Stimulated activated CD4-positive, alpha-beta T cell treated with anti-CD3 and anti-CD28 coated beads, Interleukin-1b, Interleukin-23, amount 100 ng/mL, for 48 hours (primary cell): Measurements from ENCODE around the gene STIM2.
A peak's percentile ranks its signal among the peaks of the same experiment; 100 is the strongest.
"Not testable (repeated sequence)": the region's sequence is repeated elsewhere in the genome, so short reads cannot be mapped to it uniquely, and the experiment has no call there.

Source experiments
- DNase-seq: peaks from one replicate; pipeline ENCODE4 v3.0.0-alpha.2; 2020

STIM2 gene

DNA sequence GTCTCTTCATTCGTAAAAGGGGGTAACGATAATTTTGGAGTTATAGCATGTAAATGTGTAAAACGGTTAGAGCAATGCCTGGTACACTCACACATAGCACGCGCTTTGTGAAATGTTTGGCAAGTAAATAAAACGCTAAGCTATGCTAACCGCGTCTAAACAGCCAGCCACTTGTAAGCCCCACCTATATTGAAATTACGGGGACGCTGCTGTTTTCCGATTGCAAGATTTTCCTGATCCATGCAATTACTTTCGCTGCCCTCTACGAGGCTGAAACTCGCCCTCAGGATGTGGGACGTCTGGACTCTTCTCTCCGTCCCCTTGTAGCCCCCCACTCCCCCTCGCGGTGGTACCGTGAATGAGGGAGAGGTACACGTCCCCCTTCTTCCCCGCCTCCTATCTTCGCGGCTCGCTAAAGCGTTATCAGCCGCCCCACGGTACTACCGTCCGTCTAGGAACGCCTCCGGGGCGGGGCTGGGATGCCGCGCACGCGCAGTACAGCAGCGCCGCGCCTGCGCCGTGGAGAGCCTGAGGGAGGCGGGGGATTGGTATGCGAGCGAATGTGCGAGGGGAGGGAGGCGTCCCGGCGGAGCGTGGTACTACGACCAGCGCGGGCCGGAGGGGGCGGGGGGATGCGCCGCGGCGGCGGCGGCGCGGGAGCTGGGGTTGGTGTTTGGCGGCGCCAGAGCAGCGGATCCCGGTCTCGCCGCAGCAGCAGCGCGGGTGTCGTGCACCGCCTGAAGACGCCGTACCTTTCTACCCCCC is at the start of gene STIM2:
TSS of gene STIM2 (plus strand) at position 685 of the 765 bp plus-strand sequence.
- peak; percentile 98 for DNase-seq

DNA sequence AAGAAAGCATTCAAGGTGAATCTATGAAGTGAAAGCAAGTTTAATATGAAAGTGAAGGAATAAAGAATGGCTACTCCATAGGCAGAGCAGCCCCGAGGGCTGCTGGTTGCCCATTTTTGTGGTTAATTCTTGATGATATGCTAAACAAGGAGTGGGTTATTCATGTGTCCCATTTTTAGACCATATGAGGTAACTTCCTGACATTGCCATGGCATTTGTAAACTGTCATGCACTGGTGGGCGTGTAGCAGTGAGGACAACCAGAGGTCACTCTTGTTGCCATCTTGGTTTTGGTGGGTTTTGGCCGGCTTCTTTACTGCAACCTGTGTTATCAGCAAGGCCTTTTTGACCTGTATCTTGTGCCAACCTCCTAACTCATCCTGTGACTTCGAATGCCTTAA is 49.1 kb upstream of the STIM2 start:
- DNase-seq, result not testable (repeated sequence)

- DNase-seq, result no peak
These were observed 48.5 kb upstream of the STIM2 start for GRCh38 chr4:26812049-26812714.

- DNase-seq, result no peak
These were observed 46.9 kb upstream of the STIM2 start for GRCh38 chr4:26813698-26814097.

- DNase-seq, result no peak
These were observed 45.4 kb upstream of the STIM2 start for GRCh38 chr4:26815199-26815598.

GRCh38 chr4:26815706-26816105 is 44.9 kb upstream of the STIM2 start:
- no peak for DNase-seq

DNA sequence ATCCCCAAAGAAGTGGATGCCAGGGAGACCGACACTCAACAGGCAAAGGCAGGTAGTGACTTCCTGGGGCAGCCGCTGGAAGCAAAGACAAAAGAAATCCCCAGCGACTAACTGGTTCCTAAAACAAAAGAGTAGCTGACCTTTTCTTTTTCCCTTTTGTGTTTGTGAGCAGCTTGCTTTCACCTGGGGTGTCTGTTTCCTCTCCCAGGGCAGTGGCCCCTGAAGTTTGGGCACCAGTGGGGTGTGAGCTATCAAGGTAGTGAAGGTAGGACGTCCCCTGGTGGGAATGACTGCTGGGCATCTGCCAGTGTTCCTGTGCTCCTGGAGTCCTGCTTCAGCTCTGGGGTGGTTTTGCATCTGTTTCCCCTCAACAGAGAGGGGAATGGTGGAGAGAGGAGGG is 41.6 kb upstream of the STIM2 start:
- DNase-seq, result no peak

- no peak for DNase-seq
These were observed 41.1 kb upstream of the STIM2 start for GRCh38 chr4:26819478-26820095.

- DNase-seq, result no peak
These were observed 40.3 kb upstream of the STIM2 start for GRCh38 chr4:26820346-26820745.

- DNase-seq, result no peak
These were observed 39.6 kb upstream of the STIM2 start for GRCh38 chr4:26821031-26821430.

DNA sequence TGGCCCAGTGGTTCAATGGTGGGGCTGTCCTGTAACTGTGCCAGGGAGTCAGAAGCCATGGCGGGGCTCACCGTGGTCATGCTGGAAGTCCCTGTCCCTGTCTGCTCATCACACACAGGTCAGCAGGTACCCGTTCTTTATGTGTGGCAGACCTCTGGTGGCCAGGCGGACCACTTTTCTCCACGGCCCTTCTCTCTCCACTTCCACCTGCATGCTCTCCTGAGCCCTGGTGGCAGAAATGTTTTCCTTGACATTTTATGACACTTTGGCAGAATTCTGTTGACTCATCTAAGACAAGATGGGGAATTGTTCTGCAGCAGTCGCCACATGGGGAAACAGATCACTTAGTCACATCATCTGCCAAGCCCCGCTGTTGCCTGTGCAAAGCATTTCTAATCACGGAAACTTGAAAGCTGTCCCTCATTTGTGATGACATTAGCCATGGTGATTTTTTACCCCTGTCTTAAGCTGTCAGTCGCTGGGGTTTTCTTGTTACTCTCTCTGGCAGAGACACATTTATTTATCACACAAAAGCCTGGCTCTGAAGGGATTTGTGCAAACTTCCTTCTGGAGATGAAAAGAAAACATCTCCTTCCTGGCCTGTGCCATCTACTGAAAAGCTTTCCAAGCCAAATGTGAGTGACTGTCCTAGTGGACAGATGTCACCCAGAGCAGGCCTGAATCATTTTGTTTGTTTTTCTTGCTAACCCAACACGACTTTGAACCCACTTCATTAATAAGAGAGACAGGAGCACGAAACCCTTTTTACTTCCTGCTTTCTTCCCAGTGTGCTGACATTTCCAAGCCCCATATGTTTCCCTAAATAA is 38.8 kb upstream of the STIM2 start:
- no peak for DNase-seq

DNA sequence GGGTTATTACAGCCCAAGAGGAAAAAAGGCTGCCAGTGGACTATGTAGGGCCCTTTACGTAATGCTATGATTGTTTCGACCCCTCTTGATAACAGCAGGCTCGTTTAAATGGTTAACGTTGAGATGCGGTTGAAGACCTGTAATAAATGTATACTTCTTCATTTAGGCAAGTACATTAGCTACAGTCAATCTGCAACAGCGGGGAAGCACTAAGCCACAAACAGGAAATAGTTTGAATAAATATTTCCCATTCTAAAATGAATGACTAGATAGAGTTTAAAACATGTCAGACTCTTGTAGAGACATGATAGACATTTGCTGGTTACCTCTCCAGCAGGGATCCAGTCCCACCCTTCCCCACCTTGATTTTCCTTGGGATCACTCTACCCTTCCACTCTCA is 38.1 kb upstream of the STIM2 start:
- DNase-seq, result no peak

- not testable (repeated sequence) for DNase-seq
These were observed 37.7 kb upstream of the STIM2 start for GRCh38 chr4:26822974-26823373.

DNA sequence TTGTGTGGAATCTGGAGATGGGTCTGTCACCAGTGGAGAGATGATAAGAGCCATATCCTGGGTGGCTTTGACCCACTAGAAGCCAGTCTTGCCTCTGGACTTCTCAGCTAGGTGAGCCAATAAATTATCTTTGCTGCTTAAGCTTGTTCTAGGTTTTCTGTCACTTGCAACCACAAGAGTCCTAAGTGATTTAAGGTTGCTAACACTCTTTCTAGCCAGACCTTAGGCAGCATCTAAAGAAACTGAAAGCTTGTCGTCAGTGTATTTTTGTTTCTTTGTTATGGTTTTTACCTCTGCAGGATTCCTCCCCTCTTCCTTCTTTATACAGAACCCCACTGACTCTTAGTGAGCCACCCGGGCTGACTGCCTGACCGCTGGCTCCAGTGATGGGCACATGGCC is 37.1 kb upstream of the STIM2 start:
- no peak for DNase-seq

DNA sequence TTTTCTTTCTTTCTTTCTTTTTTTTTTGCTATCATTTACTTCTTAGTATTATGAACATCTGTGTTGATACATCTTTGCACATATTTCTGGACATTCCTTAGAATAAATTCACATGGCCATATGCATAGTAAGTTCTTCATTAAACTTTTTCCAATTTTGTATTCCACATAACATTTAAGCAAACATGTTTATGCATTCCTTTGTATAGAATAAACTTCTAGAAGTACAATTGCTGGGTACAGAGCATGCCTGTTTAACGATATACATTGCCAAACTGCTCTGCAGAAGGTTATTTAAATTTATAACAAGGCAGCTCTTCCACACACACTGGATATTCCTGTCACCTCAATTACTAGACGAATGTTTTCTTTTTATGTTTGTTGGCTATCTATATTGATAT is 36.0 kb upstream of the STIM2 start:
- no peak for DNase-seq

GRCh38 chr4:26826721-26827120 is 33.9 kb upstream of the STIM2 start:
- no peak for DNase-seq

GRCh38 chr4:26827336-26827735 is 33.3 kb upstream of the STIM2 start:
- not testable (repeated sequence) for DNase-seq

- DNase-seq, result no peak
These were observed 32.8 kb upstream of the STIM2 start for GRCh38 chr4:26827798-26828197.

DNA sequence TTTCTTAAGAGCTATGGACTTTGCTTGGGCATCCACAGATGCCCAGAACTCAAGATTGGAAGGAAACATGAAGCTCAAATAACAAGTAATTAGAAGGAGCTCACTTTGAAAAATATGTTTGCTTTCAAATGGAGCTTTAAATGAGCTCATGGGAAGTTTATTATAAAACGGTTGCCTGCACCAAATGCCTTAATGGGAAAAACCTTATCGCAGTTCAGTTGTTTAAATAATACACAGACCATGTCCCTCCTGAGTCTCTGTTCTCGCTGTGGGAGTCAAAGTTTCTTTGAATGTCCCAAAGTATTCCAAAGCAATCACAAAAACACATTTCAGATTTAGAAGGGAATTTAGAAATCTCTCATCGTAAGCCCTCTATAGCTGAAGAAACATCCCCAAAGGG is 31.6 kb upstream of the STIM2 start:
- no peak for DNase-seq

GRCh38 chr4:26830033-26830432 is 30.6 kb upstream of the STIM2 start:
- DNase-seq, result no peak

- no peak for DNase-seq
These were observed 29.9 kb upstream of the STIM2 start for GRCh38 chr4:26830701-26831100.

DNA sequence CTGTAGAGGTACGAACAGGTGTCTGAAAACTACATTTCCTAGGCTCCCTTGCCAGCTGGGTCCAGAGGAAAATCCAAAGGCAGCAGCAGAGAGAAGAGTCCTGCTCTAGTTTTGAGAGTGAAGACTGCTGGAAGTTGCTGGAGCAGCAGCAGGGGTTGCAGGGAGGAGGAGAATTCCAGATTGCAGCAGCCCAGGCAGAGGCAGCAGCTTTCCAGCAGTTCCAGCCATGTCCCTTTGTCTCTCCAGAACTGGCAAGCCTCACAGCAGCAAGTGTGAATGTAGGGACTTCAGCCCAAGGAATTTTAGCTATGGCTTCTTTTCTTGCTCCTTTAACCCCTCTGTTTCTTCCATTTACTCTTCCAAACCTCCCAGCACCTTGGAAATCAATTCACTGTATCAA is 24.1 kb upstream of the STIM2 start:
- no peak for DNase-seq
